ENCODE results near the gene MTMR3.
"Not testable (repeated sequence)": the region's sequence is repeated elsewhere in the genome, so short reads cannot be mapped to it uniquely, and the experiment has no call there.

The MTMR3 gene

GRCh38 chr22:30061094-30061493 is 178.1 kb downstream of the MTMR3 start:
- DNase-seq, result not testable (repeated sequence)

- no peak for DNase-seq
Measured at GRCh38 chr22:30062259-30062658, 179.3 kb downstream of the MTMR3 start.

GRCh38 chr22:30062950-30063349 is 180.0 kb downstream of the MTMR3 start:
- DNase-seq, result no peak

- DNase-seq, result no peak
Measured at GRCh38 chr22:30064172-30064571, 181.2 kb downstream of the MTMR3 start.

GRCh38 chr22:30073743-30074142 is 190.8 kb downstream of the MTMR3 start:
- DNase-seq, result no peak

- DNase-seq, result no peak
Measured at GRCh38 chr22:30074147-30074546, 191.2 kb downstream of the MTMR3 start.

GRCh38 chr22:30074994-30075393 is 192.0 kb downstream of the MTMR3 start:
- no peak for DNase-seq

GRCh38 chr22:30077279-30077880 is 194.4 kb downstream of the MTMR3 start:
- no peak for DNase-seq

- DNase-seq, result peak; percentile 58
Measured at GRCh38 chr22:30078320-30079311, 195.6 kb downstream of the MTMR3 start.

GRCh38 chr22:30079952-30080533 is 197.1 kb downstream of the MTMR3 start, which contains the start of gene HORMAD2:
HORMAD2 (plus strand) TSS chr22:30080464; CDS start chr22:30093953, 13,489 bp downstream.
- no peak for DNase-seq
